ENCODE results near the gene GADD45B.

DNA sequence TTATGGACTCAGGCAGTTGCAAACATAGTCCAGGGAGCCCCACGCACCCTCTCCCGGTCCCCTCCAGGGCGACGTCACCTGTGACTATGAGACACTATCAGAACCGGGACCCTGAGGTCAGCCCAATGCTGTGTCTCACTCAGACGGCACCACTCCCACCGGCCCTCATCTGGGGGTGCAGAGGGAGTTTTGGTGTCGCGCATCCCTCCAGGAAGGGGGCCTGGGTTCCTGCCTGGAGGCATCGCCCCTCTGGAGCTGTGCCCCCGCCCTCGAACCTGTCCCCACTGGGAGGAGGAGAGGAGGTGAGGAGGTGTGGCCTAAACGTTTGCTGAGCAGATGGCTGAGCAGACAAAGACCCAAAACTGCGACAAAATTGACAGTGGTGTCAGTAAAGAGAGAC, 51.2 kb downstream of the GADD45B start:
- TF ChIP-seq, protein P1, sequence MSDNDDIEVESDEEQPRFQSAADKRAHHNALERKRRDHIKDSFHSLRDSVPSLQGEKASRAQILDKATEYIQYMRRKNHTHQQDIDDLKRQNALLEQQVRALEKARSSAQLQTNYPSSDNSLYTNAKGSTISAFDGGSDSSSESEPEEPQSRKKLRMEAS (IDR thresholded peaks at IDR 0.05; ENCODE audit: insufficient read depth, insufficient read length) = no peak
- no peak for TF ChIP-seq POLR2A (IDR thresholded peaks at IDR 0.05; ENCODE audit: low read depth, low read length)
- TF ChIP-seq CTCF (IDR thresholded peaks at IDR 0.05; ENCODE audit: extremely low read depth in 1 of 2, insufficient read depth in 1 of 2, low read depth in 1 of 2, low read length in 2 of 2) = no peak
- no peak for TF ChIP-seq EZH2 (IDR thresholded peaks at IDR 0.05; ENCODE audit: borderline replicate concordance, low read depth, low read length, severe bottlenecking)
- no peak for TF ChIP-seq MYC (IDR thresholded peaks at IDR 0.05; ENCODE audit: low read depth, low read length)
- no peak for TF ChIP-seq POLR2AphosphoS5 (IDR thresholded peaks at IDR 0.05; ENCODE audit: insufficient read depth, low read depth, low read length)
- TF ChIP-seq GATA2 (IDR thresholded peaks at IDR 0.05; ENCODE audit: insufficient read depth, insufficient read length, low read depth, low read length) = no peak
- TF ChIP-seq FOS (IDR thresholded peaks at IDR 0.05; ENCODE audit: borderline replicate concordance, insufficient read depth, low read length) = no peak
- no peak for TF ChIP-seq JUN (IDR thresholded peaks at IDR 0.05; ENCODE audit: borderline replicate concordance, insufficient read depth, insufficient read length, low read depth)

Data from endothelial cell of umbilical vein (primary cell).